LHCN-M2 (cell line): Measurements from ENCODE around the gene BTBD2. TPM values are rescaled to one million over a fixed set of nuclear protein-coding genes. Genes with fewer than 3 reads are reported as not detected.

ENCODE experiments used
- DNase-seq: peaks from one replicate; pipeline ENCODE4 v3.0.0-alpha.2; 2012; ENCODE audit warnings: low read depth
- total RNA-seq: library from RNA; depleted of rRNA; stranded (reverse); fragments of >200 nt; gene quantifications from 2 replicates; pipeline ENCODE4 v1.2.3, GENCODE V29; 2014; rRNA removed

The BTBD2 gene
- total RNA-seq, 1 experiment from 2014 or later = 76.1 TPM

GRCh38 chr19:1943661-1944087 is 71.8 kb downstream of the BTBD2 start:
- DNase-seq = no peak

GRCh38 chr19:1942934-1943555 is 72.5 kb downstream of the BTBD2 start:
- DNase-seq = no peak

GRCh38 chr19:1942078-1942933 is 73.2 kb downstream of the BTBD2 start:
- peak; percentile 53 for DNase-seq

GRCh38 chr19:1941146-1942077 is 74.1 kb downstream of the BTBD2 start, which contains the start of gene CSNK1G2:
CSNK1G2 (plus strand) TSS chr19:1941172; CDS start chr19:1969773, 28,601 bp downstream.
- no peak for DNase-seq

GRCh38 chr19:1938071-1938470 is 77.4 kb downstream of the BTBD2 start:
- no peak for DNase-seq

GRCh38 chr19:1936916-1937610 is 78.5 kb downstream of the BTBD2 start:
- no peak for DNase-seq

- no peak for DNase-seq
Measured at GRCh38 chr19:1936430-1936829, 79.1 kb downstream of the BTBD2 start.

- DNase-seq = peak; percentile 66
Measured at GRCh38 chr19:1935484-1936208, 79.9 kb downstream of the BTBD2 start.

Other genes starting within 250 kb of the BTBD2 start
- gene ATP8B3, start 203.4 kb downstream of the BTBD2 start, total RNA-seq = 4.9 and 6.5 TPM in 2 replicates
- 8.7 and 9.0 TPM in 2 replicates for gene REXO1, start 167.2 kb downstream of the BTBD2 start, total RNA-seq
- gene KLF16, start 152.1 kb downstream of the BTBD2 start, total RNA-seq = 9.4 and 13.6 TPM in 2 replicates
- 118 and 132 TPM in 2 replicates for gene ABHD17A, start 130.2 kb downstream of the BTBD2 start, total RNA-seq
- gene ADAT3, start 110.3 kb downstream of the BTBD2 start, total RNA-seq = 6.0 and 7.6 TPM in 2 replicates
- 105 and 147 TPM in 2 replicates for gene SCAMP4, start 110.3 kb downstream of the BTBD2 start, total RNA-seq
- 96.0 and 103 TPM in 2 replicates for gene CSNK1G2, start 74.5 kb downstream of the BTBD2 start, total RNA-seq
- gene MKNK2, start 35.5 kb upstream of the BTBD2 start, total RNA-seq = 44.0 and 49.5 TPM in 2 replicates
- 26.5 and 33.9 TPM in 2 replicates for gene MOB3A, start 80.6 kb upstream of the BTBD2 start, total RNA-seq
- gene IZUMO4, start 81.2 kb upstream of the BTBD2 start, total RNA-seq = 0.83 and 1.2 TPM in 2 replicates
- 112 and 125 TPM in 2 replicates for gene AP3D1, start 135.9 kb upstream of the BTBD2 start, total RNA-seq
- 7.4 and 7.5 TPM in 2 replicates for gene DOT1L, start 148.2 kb upstream of the BTBD2 start, total RNA-seq
- gene PLEKHJ1, start 220.6 kb upstream of the BTBD2 start, total RNA-seq = 92.4 and 100 TPM in 2 replicates
- 31.7 and 41.6 TPM in 2 replicates for gene SF3A2, start 221.1 kb upstream of the BTBD2 start, total RNA-seq
- gene AMH, start 233.6 kb upstream of the BTBD2 start, total RNA-seq = 13.8 and 14.1 TPM in 2 replicates
- gene JSRP1, start 240.7 kb upstream of the BTBD2 start, total RNA-seq = 219 TPM in 2 replicates